Activated T-cell treated with anti-CD3 and anti-CD28 coated beads, Interleukin-2, amount 50 U/mL, for 24 hours (primary cell): ENCODE data around the gene MRPL22.
A peak's percentile ranks its signal among the peaks of the same experiment; 100 is the strongest.
"Not testable (repeated sequence)": the region's sequence is repeated elsewhere in the genome, so short reads cannot be mapped to it uniquely, and the experiment has no call there.

Experiments used
- DNase-seq: peaks from one replicate; pipeline ENCODE4 v3.0.0-alpha.2; 2020
- H3K27ac Mint-ChIP-seq: 2 replicates; pipeline ENCODE4 v1.8.0; 2020; ENCODE audit warnings: mild to moderate bottlenecking, mixed read lengths
- H3K27me3 Mint-ChIP-seq: 2 replicates; pipeline ENCODE4 v1.8.0; 2020; ENCODE audit warnings: mixed read lengths
- H3K36me3 Mint-ChIP-seq: 2 replicates; pipeline ENCODE4 v1.8.0; 2020; ENCODE audit warnings: low read depth, mixed read lengths
- H3K4me1 Mint-ChIP-seq: 2 replicates; pipeline ENCODE4 v1.8.0; 2020; ENCODE audit warnings: low read depth, mixed read lengths
- H3K4me3 Mint-ChIP-seq: 2 replicates; pipeline ENCODE4 v1.8.0; 2020; ENCODE audit warnings: mild to moderate bottlenecking, moderate library complexity, mixed read lengths
- H3K9me3 Mint-ChIP-seq: 2 replicates; pipeline ENCODE4 v1.8.0; 2020; ENCODE audit warnings: mixed read lengths

Gene MRPL22

DNA sequence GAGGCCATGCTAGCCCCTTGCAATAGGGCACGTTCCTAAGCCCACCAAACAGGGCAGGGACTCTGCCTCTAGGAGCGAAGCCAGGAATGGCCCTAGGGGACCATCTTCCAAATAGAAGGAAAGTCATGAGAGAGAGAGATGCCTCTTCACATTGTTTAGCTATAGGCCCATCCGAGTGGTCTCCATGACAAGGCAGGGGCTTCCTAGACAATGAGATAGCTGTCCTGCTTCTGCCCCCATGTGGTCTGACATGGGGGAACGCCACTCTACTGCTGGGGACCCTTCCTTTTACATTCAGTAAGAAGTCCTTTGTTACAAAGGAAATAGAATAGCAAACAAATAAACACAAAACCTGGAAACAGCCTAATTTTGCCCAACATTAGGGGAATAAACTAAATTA is 54.8 kb downstream of the MRPL22 start:
- Mint-ChIP-seq H3K9me3 (no peaks in the 10 kb centered on the region), H3K27me3 (peaks cover 15% of the 10 kb centered on the region), H3K4me1 (no peaks in the 10 kb centered on the region), H3K27ac (no peak overlapping the region), H3K4me3 (no peak overlapping the region), H3K36me3 (no peaks in the 10 kb centered on the region)
- no peak for DNase-seq

GRCh38 chr5:154997746-154998145 is 56.9 kb downstream of the MRPL22 start:
- H3K36me3 Mint-ChIP-seq: no peaks in the 10 kb centered on the region
- H3K27ac Mint-ChIP-seq: no peak overlapping the region
- DNase-seq: no peak
- H3K9me3 Mint-ChIP-seq: no peaks in the 10 kb centered on the region
- no peaks in the 10 kb centered on the region for H3K4me1 Mint-ChIP-seq
- H3K27me3 Mint-ChIP-seq: peaks cover 22% of the 10 kb centered on the region
- H3K4me3 Mint-ChIP-seq: no peak overlapping the region

GRCh38 chr5:154999865-155000264 is 59.0 kb downstream of the MRPL22 start:
- H3K27me3 Mint-ChIP-seq: peaks cover 25% of the 10 kb centered on the region
- no peak overlapping the region for H3K27ac Mint-ChIP-seq
- H3K4me1 Mint-ChIP-seq: no peaks in the 10 kb centered on the region
- DNase-seq: no peak
- no peaks in the 10 kb centered on the region for H3K9me3 Mint-ChIP-seq
- no peak overlapping the region for H3K4me3 Mint-ChIP-seq
- H3K36me3 Mint-ChIP-seq: no peaks in the 10 kb centered on the region

- no peaks in the 10 kb centered on the region for H3K4me1 Mint-ChIP-seq
These were observed 60.6 kb downstream of the MRPL22 start for GRCh38 chr5:155001523-155001922.

DNA sequence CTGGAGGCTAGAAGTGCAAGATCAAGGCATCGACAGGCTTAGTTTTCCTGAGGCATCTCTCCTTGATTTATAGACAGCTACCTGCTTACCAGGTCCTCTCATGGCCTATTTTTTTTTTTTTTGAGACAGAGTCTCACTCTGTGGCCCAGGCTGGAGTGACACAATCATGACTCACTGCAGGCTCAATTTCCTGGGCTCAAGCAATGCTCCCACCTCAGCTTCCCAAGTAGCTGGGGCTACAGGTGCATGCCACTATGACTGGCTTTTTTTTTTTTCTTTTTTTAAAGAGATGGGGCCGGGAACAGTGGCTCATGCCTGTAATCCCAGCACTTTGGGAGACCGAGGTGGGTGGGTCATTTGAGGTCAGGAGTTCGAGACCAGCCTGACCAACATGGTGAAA is 61.8 kb downstream of the MRPL22 start:
- DNase-seq, H3K4me1 Mint-ChIP-seq: not testable (repeated sequence)

More at GRCh38 chr5:155001523-155001922, 60.6 kb downstream of the MRPL22 start:
- DNase-seq: no peak
- Mint-ChIP-seq H3K4me3 (no peak overlapping the region), H3K36me3 (no peaks in the 10 kb centered on the region), H3K27me3 (peaks cover 27% of the 10 kb centered on the region), H3K27ac (no peak overlapping the region), H3K9me3 (no peaks in the 10 kb centered on the region)

GRCh38 chr5:155004138-155004744 is 63.4 kb downstream of the MRPL22 start:
- Mint-ChIP-seq H3K4me1 (no peaks in the 10 kb centered on the region), H3K27ac (no peak overlapping the region), H3K4me3 (no peak overlapping the region), H3K9me3 (no peaks in the 10 kb centered on the region), H3K27me3 (peaks cover 29% of the 10 kb centered on the region), H3K36me3 (no peaks in the 10 kb centered on the region)
- peak; percentile 31 for DNase-seq

More for the DNA sequence above, 61.8 kb downstream of the MRPL22 start:
- H3K4me3 Mint-ChIP-seq, H3K36me3 Mint-ChIP-seq, H3K27ac Mint-ChIP-seq, H3K9me3 Mint-ChIP-seq: not testable (repeated sequence)
- peaks cover 33% of the 10 kb centered on the region for H3K27me3 Mint-ChIP-seq

GRCh38 chr5:155006265-155006664 is 65.4 kb downstream of the MRPL22 start:
- H3K4me1 Mint-ChIP-seq, DNase-seq, H3K9me3 Mint-ChIP-seq, H3K4me3 Mint-ChIP-seq, H3K36me3 Mint-ChIP-seq, H3K27ac Mint-ChIP-seq: not testable (repeated sequence)
- H3K27me3 Mint-ChIP-seq: peaks cover 22% of the 10 kb centered on the region

GRCh38 chr5:155008669-155009068 is 67.8 kb downstream of the MRPL22 start:
- no peaks in the 10 kb centered on the region for H3K4me1 Mint-ChIP-seq
- H3K27ac Mint-ChIP-seq: no peak overlapping the region
- no peak for DNase-seq
- H3K27me3 Mint-ChIP-seq: peaks cover 28% of the 10 kb centered on the region
- no peaks in the 10 kb centered on the region for H3K36me3 Mint-ChIP-seq
- H3K9me3 Mint-ChIP-seq: no peaks in the 10 kb centered on the region
- H3K4me3 Mint-ChIP-seq: no peak overlapping the region

GRCh38 chr5:155010881-155011280 is 70.0 kb downstream of the MRPL22 start:
- no peaks in the 10 kb centered on the region for H3K36me3 Mint-ChIP-seq
- no peak overlapping the region for H3K27ac Mint-ChIP-seq
- peaks cover 2% of the 10 kb centered on the region for H3K4me1 Mint-ChIP-seq
- no peak overlapping the region for H3K4me3 Mint-ChIP-seq
- no peaks in the 10 kb centered on the region for H3K9me3 Mint-ChIP-seq
- peaks cover 34% of the 10 kb centered on the region for H3K27me3 Mint-ChIP-seq
- DNase-seq: no peak

DNA sequence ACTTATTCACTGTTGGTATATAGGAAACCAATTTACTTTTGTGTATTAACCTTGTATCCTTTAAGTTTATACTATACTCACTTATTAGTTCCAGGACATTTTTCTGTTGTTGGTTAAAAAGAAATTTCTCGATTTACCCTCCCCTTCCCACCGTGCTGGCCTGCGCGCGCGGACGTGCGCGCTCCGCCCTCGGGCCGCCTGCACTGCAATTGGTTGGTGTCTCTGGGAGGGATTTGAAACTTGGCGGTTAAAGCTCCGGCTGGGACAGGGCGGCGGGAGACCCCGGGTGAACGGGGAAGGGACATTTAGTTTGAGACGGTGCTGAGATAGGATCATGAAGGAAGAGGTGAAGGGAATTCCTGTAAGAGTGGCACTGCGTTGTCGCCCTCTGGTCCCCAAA is 72.7 kb downstream of the MRPL22 start, which contains the start of gene KIF4B:
Gene KIF4B (plus strand): TSS at position 230 of the 400 bp plus-strand sequence. CDS start 105 bp downstream, at position 335.
- DNase-seq: no peak
- no peaks in the 10 kb centered on the region for H3K36me3 Mint-ChIP-seq

GRCh38 chr5:155015239-155015638 is 74.4 kb downstream of the MRPL22 start:
- H3K4me3 Mint-ChIP-seq: no peak overlapping the region
- H3K27ac Mint-ChIP-seq: no peak overlapping the region
- H3K27me3 Mint-ChIP-seq: peaks cover 31% of the 10 kb centered on the region

More for the DNA sequence above, 72.7 kb downstream of the MRPL22 start, which contains the start of gene KIF4B:
- Mint-ChIP-seq H3K4me1 (peaks cover 2% of the 10 kb centered on the region), H3K27ac (no peak within 1 kb of the TSS), H3K27me3 (peaks cover 32% of the 10 kb centered on the region), H3K4me3 (no peak within 1 kb of the TSS), H3K9me3 (no peaks in the 10 kb centered on the region)

GRCh38 chr5:155017610-155018009 is 76.7 kb downstream of the MRPL22 start:
- Mint-ChIP-seq H3K4me1 (peaks cover 2% of the 10 kb centered on the region), H3K27ac (no peak overlapping the region), H3K9me3 (no peaks in the 10 kb centered on the region), H3K27me3 (peaks cover 28% of the 10 kb centered on the region), H3K4me3 (no peak overlapping the region), H3K36me3 (no peaks in the 10 kb centered on the region)
- no peak for DNase-seq

More at GRCh38 chr5:155015239-155015638, 74.4 kb downstream of the MRPL22 start:
- Mint-ChIP-seq H3K9me3 (no peaks in the 10 kb centered on the region), H3K4me1 (peaks cover 2% of the 10 kb centered on the region), H3K36me3 (no peaks in the 10 kb centered on the region)
- no peak for DNase-seq
